Subcutaneous adipose tissue (tissue), 4 donors: ENCODE measurements around the gene HTR3E. TPM values are rescaled to one million over a fixed set of nuclear protein-coding genes. Genes with fewer than 3 reads are reported as not detected.

ENCODE experiments used
- CTCF ChIP-seq: fragments of 450-650 bp; IDR thresholded peaks from one replicate; pipeline ENCODE4 v1.5.1; 2016; ENCODE audit warnings: low read depth, mild to moderate bottlenecking, control low read depth, antibody characterized with exemption, moderate library complexity
- small RNA-seq: library from RNA; depleted of rRNA; stranded (forward); fragments of <200 nt; gene quantifications from one replicate; pipeline ENCODE3, GENCODE V24; 2016
- total RNA-seq, 4 donors: library from RNA; depleted of rRNA; stranded (reverse); fragments of >200 nt; gene quantifications; one replicate each; pipeline ENCODE4 v1.1.0, GENCODE V29; 2016

HTR3E gene
- total RNA-seq, 4 donors from 2014 or later: not detected

GRCh38 chr3:184145751-184146270, 48.9 kb downstream of the HTR3E start:
- no peak for TF ChIP-seq CTCF

- no peak for TF ChIP-seq CTCF
Observed at GRCh38 chr3:184148076-184148475, 51.2 kb downstream of the HTR3E start.

- no peak for TF ChIP-seq CTCF
Observed at GRCh38 chr3:184149123-184149522, 52.3 kb downstream of the HTR3E start.

GRCh38 chr3:184154885-184155643, 58.2 kb downstream of the HTR3E start, which contains the start of gene DVL3:
TSS of gene DVL3 (plus strand) at chr3:184155377. CDS start at chr3:184155636, 259 bp downstream.
- TF ChIP-seq CTCF: no peak

- no peak for TF ChIP-seq CTCF
Observed at GRCh38 chr3:184155644-184156521, 59.0 kb downstream of the HTR3E start.

- TF ChIP-seq CTCF: no peak
Observed at GRCh38 chr3:184156522-184156955, 59.7 kb downstream of the HTR3E start.

Small RNA genes within 50 kb of the gene (small RNA-seq; reads per million reads assigned to genes)
- gene RF00019: 0.49 reads per million

Other genes with a start within 250 kb of the HTR3E start
- 10 to 100 TPM; 43.4 to 66.4 (median 44.5) TPM for gene PARL, start 212.2 kb upstream of the HTR3E start, total RNA-seq
- gene ABCC5, start 79.2 kb upstream of the HTR3E start, total RNA-seq: 10 to 100 TPM; 17.9 to 61.9 (median 28.1) TPM
- gene HTR3D, start 65.3 kb upstream of the HTR3E start, total RNA-seq: not detected
- not detected for gene HTR3C, start 44.0 kb upstream of the HTR3E start, total RNA-seq
- gene EIF2B5, start 38.3 kb downstream of the HTR3E start, total RNA-seq: 10 to 100 TPM; 29.8 to 31.9 (median 31.2) TPM
- 10 to 100 TPM; 18.9 to 57.3 (median 32.6) TPM for gene DVL3, start 58.3 kb downstream of the HTR3E start, total RNA-seq
- gene AP2M1, start 77.8 kb downstream of the HTR3E start, total RNA-seq: 100 to 1,000 TPM; 178 to 227 (median 198) TPM
- gene ABCF3, start 89.1 kb downstream of the HTR3E start, total RNA-seq: 10 to 100 TPM; 40.8 to 72.5 (median 54.0) TPM
- not detected for gene VWA5B2, start 132.5 kb downstream of the HTR3E start, total RNA-seq
- 10 to 100 TPM; 23.3 to 53.7 (median 47.9) TPM for gene ALG3, start 151.9 kb downstream of the HTR3E start, total RNA-seq
- gene EEF1AKMT4, start 152.6 kb downstream of the HTR3E start, total RNA-seq: 1 to 10 TPM; 3.4 to 5.5 (median 4.3) TPM
- not detected for gene CAMK2N2, start 164.5 kb downstream of the HTR3E start, total RNA-seq
- gene ECE2, start 179.0 kb downstream of the HTR3E start, total RNA-seq: not detected
- 100 to 1,000 TPM; 166 to 257 (median 231) TPM for gene PSMD2, start 202.2 kb downstream of the HTR3E start, total RNA-seq
- 100 to 1,000 TPM; 158 to 318 (median 213) TPM for gene EIF4G1, start 217.5 kb downstream of the HTR3E start, total RNA-seq
- gene FAM131A, start 240.5 kb downstream of the HTR3E start, total RNA-seq: 10 to 100 TPM in 3 of 4 donors, 1 to 10 TPM in 1; 9.8 to 17.1 (median 13.8) TPM